HEK293 (cell line): ENCODE data around the gene ARF5.

Experiments used
- CTCF ChIA-PET: fragments of 350-600 bp; formaldehyde crosslinking; extraction: SDS; loops from one replicate; lab custom pipeline; 2021; ENCODE audit warnings: antibody characterized with exemption; lab: Yijun Ruan, JAX
- POLR2A ChIA-PET: fragments of 300-600 bp; formaldehyde crosslinking; extraction: SDS; loops from one replicate; lab custom pipeline; 2020; ENCODE audit warnings: antibody characterized with exemption, inconsistent platforms; lab: Yijun Ruan, JAX
- H3K27ac ChIP-seq: fragments of 200-500 bp; sonication (Bioruptor generic); 2 replicates; pipeline ENCODE4 v1.5.1; 2014; ENCODE audit warnings: low read depth, low read length, control low read depth, inconsistent platforms; ENCODE audit errors: extremely low read depth
- H3K36me3 ChIP-seq, 2 experiments: fragments of 200-500 bp in 1 of 2; sonication (Bioruptor generic) in 1 of 2; 1 replicate in 1 of 2; 2 replicates in 1 of 2; pipeline ENCODE4 v1.5.1; 2014 to 2017; ENCODE audit warnings: inconsistent platforms in 2 of 2, low read length in 2 of 2; ENCODE audit not compliant: control insufficient read depth in 2 of 2, insufficient read depth in 1 of 2
- H3K4me1 ChIP-seq: fragments of 200-500 bp; sonication (Bioruptor generic); 2 replicates; pipeline ENCODE4 v1.5.1; 2014; ENCODE audit warnings: mild to moderate bottlenecking, low read length, inconsistent platforms; ENCODE audit not compliant: control insufficient read depth, insufficient read depth
- H3K4me3 ChIP-seq: 2 replicates; pipeline ENCODE4 v1.5.1; 2011; ENCODE audit warnings: low read depth, mild to moderate bottlenecking, control low read depth, low read length, moderate library complexity
- H3K9me3 ChIP-seq: fragments of 200-500 bp; sonication (Bioruptor generic); 2 replicates; pipeline ENCODE4 v1.5.1; 2014; ENCODE audit warnings: low read depth, low read length, inconsistent platforms; ENCODE audit not compliant: control insufficient read depth, insufficient read depth
- HOXA7 ChIP-seq: sonication (generic); formaldehyde crosslinking; IDR thresholded peaks from 2 replicates; pipeline ENCODE4 v1.8.1; 2022; ENCODE audit warnings: missing genetic modification reagents, borderline replicate concordance
- HOXD13 ChIP-seq: sonication (generic); formaldehyde crosslinking; IDR thresholded peaks from 2 replicates; pipeline ENCODE4 v1.8.0; 2022; ENCODE audit warnings: missing genetic modification reagents, borderline replicate concordance
- KLF10 ChIP-seq: fragments of 450-650 bp; IDR thresholded peaks from 2 replicates; pipeline ENCODE4 v1.5.1; 2018; ENCODE audit warnings: missing biosample characterization, mild to moderate bottlenecking, missing genetic modification characterization
- SP7 ChIP-seq: fragments of 450-650 bp; formaldehyde crosslinking; IDR thresholded peaks from 2 replicates; pipeline ENCODE4 v1.5.1; 2016; ENCODE audit warnings: missing biosample characterization, missing genetic modification characterization
- ZBTB48 ChIP-seq: fragments of 450-650 bp; formaldehyde crosslinking; IDR thresholded peaks from 2 replicates; pipeline ENCODE4 v1.5.1; 2016; ENCODE audit warnings: missing biosample characterization, missing genetic modification characterization
- ZBTB49 ChIP-seq: fragments of 450-650 bp; formaldehyde crosslinking; IDR thresholded peaks from 2 replicates; pipeline ENCODE4 v1.5.1; 2016; ENCODE audit warnings: missing biosample characterization, missing genetic modification characterization, low read depth
- ZNF10 ChIP-seq: fragments of 450-650 bp; formaldehyde crosslinking; IDR thresholded peaks from 2 replicates; pipeline ENCODE4 v1.5.1; 2017; ENCODE audit warnings: missing biosample characterization, missing genetic modification characterization
- ZNF140 ChIP-seq: fragments of 450-650 bp; formaldehyde crosslinking; IDR thresholded peaks from 2 replicates; pipeline ENCODE4 v1.5.1; 2016; ENCODE audit warnings: missing biosample characterization, missing genetic modification characterization
- ZNF280C ChIP-seq: fragments of 450-650 bp; formaldehyde crosslinking; IDR thresholded peaks from 2 replicates; pipeline ENCODE4 v1.5.1; 2016; ENCODE audit warnings: missing biosample characterization, missing genetic modification characterization
- ZNF366 ChIP-seq: fragments of 450-650 bp; formaldehyde crosslinking; conservative IDR thresholded peaks from 2 replicates; pipeline ENCODE4 v1.5.1; 2016; ENCODE audit warnings: missing biosample characterization, missing genetic modification characterization
- ZNF426 ChIP-seq: fragments of 450-650 bp; formaldehyde crosslinking; IDR thresholded peaks from 2 replicates; pipeline ENCODE4 v1.5.1; 2017; ENCODE audit warnings: missing biosample characterization, missing genetic modification characterization, mild to moderate bottlenecking, inconsistent platforms, moderate library complexity
- ZNF571 ChIP-seq: fragments of 450-650 bp; formaldehyde crosslinking; IDR thresholded peaks from 2 replicates; pipeline ENCODE4 v1.5.0; 2017; ENCODE audit warnings: missing biosample characterization, missing genetic modification characterization
- ZNF776 ChIP-seq: fragments of 450-650 bp; formaldehyde crosslinking; IDR thresholded peaks from 2 replicates; pipeline ENCODE4 v1.5.0; 2017; ENCODE audit warnings: missing biosample characterization, missing genetic modification characterization, borderline replicate concordance
- TF ChIP-seq, protein P1 (sequence below): fragments of 450-650 bp; formaldehyde crosslinking; IDR thresholded peaks from 2 replicates; pipeline ENCODE4 v1.5.1; 2016; ENCODE audit warnings: missing biosample characterization, missing genetic modification characterization
- TF ChIP-seq, protein P2 (sequence below): fragments of 450-650 bp; formaldehyde crosslinking; IDR thresholded peaks from 2 replicates; pipeline ENCODE4 v1.5.1; 2017; ENCODE audit warnings: missing biosample characterization, missing genetic modification characterization
- TF ChIP-seq, protein P3 (sequence below): fragments of 450-650 bp; formaldehyde crosslinking; IDR thresholded peaks from 2 replicates; pipeline ENCODE4 v1.5.1; 2017; ENCODE audit warnings: missing biosample characterization, missing genetic modification characterization
- TF ChIP-seq, protein P4 (sequence below): fragments of 450-650 bp; formaldehyde crosslinking; IDR thresholded peaks from 2 replicates; pipeline ENCODE4 v1.5.1; 2016; ENCODE audit warnings: missing biosample characterization, missing genetic modification characterization
- TF ChIP-seq, protein P5 (sequence below): fragments of 450-650 bp; formaldehyde crosslinking; IDR thresholded peaks from 2 replicates; pipeline ENCODE4 v1.5.1; 2017; ENCODE audit warnings: missing biosample characterization, missing genetic modification characterization

ARF5 gene

DNA sequence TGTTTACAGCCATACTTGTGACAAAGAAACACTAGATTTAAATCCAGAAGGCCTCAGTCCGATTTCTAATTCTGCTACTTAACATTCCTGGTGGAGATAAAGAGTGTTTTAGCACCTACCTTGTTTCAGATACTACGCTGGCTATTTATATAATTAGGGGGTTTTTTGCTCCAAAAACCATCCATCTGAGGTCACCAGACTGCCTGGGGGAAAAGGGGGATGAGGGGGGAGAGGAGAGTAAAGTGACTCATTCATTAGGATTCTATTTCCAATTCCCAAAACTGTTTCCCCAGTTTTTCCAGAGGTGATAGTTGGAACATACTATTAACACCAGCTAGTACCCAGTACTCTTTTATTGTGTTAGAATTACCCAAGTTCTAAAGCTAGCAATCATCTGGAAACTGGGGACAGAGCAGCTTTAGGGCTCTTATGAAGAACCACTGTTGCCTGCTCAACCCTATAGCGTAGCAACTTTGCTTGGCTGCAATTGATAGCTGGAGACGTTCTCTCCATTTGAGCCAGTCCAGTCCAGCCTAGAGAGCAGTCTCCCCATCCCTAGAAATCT is 9.4 kb upstream of the ARF5 start:
- ChIA-PET CTCF (interaction anchor here (0.9 kb wide), 1 partner anchor 50 kb away, joined by 6 read pairs; no protein-coding TSS in a partner anchor), POLR2A (interaction anchor here (2.7 kb wide), 1 partner anchor 9 kb away, joined by 13 read pairs; the partner anchor contains the start of gene ARF5)
- Histone ChIP-seq H3K9me3 (no peaks in the 10 kb centered on the region), H3K36me3 (peaks cover 0 to 42% of the 10 kb centered on the region in 2 experiments; a peak in 1 of 3 replicates), H3K27ac (no peak overlapping the region), H3K4me3 (no peak overlapping the region), H3K4me1 (peaks cover 1% of the 10 kb centered on the region; the same call in 1 of the 2 replicates)
- TF ChIP-seq KLF10 (tag by site-specific recombination), result no peak
- TF ChIP-seq ZNF140 (tag by site-specific recombination), result no peak
- peak; percentile 96 for TF ChIP-seq SP7 (tag by site-specific recombination)
- no peak for TF ChIP-seq HOXA7 (CRISPR knock-in tag)
- TF ChIP-seq, protein P1, sequence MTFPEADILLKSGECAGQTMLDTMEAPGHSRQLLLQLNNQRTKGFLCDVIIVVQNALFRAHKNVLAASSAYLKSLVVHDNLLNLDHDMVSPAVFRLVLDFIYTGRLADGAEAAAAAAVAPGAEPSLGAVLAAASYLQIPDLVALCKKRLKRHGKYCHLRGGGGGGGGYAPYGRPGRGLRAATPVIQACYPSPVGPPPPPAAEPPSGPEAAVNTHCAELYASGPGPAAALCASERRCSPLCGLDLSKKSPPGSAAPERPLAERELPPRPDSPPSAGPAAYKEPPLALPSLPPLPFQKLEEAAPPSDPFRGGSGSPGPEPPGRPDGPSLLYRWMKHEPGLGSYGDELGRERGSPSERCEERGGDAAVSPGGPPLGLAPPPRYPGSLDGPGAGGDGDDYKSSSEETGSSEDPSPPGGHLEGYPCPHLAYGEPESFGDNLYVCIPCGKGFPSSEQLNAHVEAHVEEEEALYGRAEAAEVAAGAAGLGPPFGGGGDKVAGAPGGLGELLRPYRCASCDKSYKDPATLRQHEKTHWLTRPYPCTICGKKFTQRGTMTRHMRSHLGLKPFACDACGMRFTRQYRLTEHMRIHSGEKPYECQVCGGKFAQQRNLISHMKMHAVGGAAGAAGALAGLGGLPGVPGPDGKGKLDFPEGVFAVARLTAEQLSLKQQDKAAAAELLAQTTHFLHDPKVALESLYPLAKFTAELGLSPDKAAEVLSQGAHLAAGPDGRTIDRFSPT (tag by site-specific recombination), result 0 out of 2 replicates have a peak, but pooled peaks have one; percentile 21
- TF ChIP-seq ZNF366 (tag by site-specific recombination), result 0 out of 2 replicates have a peak, but pooled peaks have one; percentile 27
- TF ChIP-seq, protein P2, sequence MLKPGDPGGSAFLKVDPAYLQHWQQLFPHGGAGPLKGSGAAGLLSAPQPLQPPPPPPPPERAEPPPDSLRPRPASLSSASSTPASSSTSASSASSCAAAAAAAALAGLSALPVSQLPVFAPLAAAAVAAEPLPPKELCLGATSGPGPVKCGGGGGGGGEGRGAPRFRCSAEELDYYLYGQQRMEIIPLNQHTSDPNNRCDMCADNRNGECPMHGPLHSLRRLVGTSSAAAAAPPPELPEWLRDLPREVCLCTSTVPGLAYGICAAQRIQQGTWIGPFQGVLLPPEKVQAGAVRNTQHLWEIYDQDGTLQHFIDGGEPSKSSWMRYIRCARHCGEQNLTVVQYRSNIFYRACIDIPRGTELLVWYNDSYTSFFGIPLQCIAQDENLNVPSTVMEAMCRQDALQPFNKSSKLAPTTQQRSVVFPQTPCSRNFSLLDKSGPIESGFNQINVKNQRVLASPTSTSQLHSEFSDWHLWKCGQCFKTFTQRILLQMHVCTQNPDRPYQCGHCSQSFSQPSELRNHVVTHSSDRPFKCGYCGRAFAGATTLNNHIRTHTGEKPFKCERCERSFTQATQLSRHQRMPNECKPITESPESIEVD (tag by site-specific recombination), result 0 out of 2 replicates have a peak, but pooled peaks have one; percentile 15
- TF ChIP-seq, protein P3, sequence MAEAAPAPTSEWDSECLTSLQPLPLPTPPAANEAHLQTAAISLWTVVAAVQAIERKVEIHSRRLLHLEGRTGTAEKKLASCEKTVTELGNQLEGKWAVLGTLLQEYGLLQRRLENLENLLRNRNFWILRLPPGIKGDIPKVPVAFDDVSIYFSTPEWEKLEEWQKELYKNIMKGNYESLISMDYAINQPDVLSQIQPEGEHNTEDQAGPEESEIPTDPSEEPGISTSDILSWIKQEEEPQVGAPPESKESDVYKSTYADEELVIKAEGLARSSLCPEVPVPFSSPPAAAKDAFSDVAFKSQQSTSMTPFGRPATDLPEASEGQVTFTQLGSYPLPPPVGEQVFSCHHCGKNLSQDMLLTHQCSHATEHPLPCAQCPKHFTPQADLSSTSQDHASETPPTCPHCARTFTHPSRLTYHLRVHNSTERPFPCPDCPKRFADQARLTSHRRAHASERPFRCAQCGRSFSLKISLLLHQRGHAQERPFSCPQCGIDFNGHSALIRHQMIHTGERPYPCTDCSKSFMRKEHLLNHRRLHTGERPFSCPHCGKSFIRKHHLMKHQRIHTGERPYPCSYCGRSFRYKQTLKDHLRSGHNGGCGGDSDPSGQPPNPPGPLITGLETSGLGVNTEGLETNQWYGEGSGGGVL, result peak; percentile 83
- TF ChIP-seq ZNF426, result no peak
- TF ChIP-seq, protein P4, sequence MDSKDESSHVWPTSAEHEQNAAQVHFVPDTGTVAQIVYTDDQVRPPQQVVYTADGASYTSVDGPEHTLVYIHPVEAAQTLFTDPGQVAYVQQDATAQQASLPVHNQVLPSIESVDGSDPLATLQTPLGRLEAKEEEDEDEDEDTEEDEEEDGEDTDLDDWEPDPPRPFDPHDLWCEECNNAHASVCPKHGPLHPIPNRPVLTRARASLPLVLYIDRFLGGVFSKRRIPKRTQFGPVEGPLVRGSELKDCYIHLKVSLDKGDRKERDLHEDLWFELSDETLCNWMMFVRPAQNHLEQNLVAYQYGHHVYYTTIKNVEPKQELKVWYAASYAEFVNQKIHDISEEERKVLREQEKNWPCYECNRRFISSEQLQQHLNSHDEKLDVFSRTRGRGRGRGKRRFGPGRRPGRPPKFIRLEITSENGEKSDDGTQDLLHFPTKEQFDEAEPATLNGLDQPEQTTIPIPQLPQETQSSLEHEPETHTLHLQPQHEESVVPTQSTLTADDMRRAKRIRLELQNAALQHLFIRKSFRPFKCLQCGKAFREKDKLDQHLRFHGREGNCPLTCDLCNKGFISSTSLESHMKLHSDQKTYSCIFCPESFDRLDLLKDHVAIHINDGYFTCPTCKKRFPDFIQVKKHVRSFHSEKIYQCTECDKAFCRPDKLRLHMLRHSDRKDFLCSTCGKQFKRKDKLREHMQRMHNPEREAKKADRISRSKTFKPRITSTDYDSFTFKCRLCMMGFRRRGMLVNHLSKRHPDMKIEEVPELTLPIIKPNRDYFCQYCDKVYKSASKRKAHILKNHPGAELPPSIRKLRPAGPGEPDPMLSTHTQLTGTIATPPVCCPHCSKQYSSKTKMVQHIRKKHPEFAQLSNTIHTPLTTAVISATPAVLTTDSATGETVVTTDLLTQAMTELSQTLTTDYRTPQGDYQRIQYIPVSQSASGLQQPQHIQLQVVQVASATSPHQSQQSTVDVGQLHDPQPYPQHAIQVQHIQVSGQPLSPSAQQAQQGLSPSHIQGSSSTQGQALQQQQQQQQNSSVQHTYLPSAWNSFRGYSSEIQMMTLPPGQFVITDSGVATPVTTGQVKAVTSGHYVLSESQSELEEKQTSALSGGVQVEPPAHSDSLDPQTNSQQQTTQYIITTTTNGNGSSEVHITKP, result peak; percentile 62; the same call in 1 of the 2 replicates

DNA sequence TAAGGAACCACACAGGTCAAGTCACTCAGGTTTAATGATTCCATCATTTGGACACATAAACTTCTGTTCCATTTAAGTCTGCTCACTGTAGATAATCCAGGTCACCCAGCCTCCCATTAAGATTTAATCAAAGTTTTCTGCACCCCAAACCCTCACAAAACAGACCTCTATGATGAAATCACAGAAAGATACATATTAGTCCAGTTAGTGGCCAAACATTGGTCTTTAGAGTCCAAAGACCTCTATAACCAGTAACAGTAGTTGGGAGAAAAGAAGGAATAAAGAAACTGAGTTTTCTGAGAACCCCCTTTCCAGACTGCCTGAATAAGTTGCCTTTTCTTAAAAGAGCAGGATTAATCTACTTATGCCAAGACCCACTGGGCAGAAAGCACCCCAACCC is 7.6 kb upstream of the ARF5 start:
- peaks cover 6% of the 10 kb centered on the region; the same call in 1 of the 2 replicates for H3K4me1 ChIP-seq
- POLR2A ChIA-PET, result no interaction called here
- H3K36me3 ChIP-seq, result peaks cover 0 to 46% of the 10 kb centered on the region in 2 experiments; a peak in 1 of 3 replicates
- CTCF ChIA-PET, result interaction anchor here (0.8 kb wide), 1 partner anchor 8 kb away, joined by 3 read pairs; no protein-coding TSS in a partner anchor
- H3K9me3 ChIP-seq, result no peaks in the 10 kb centered on the region
- H3K4me3 ChIP-seq, result no peak overlapping the region
- no peak overlapping the region for H3K27ac ChIP-seq
- TF ChIP-seq ZNF280C (no peak), ZBTB49 (no peak), ZNF776 (no peak), ZNF10 (no peak), HOXD13 (CRISPR knock-in tag) (no peak), ZBTB48 (tag by site-specific recombination) (no peak), ZNF571 (no peak)
- TF ChIP-seq, protein P5, sequence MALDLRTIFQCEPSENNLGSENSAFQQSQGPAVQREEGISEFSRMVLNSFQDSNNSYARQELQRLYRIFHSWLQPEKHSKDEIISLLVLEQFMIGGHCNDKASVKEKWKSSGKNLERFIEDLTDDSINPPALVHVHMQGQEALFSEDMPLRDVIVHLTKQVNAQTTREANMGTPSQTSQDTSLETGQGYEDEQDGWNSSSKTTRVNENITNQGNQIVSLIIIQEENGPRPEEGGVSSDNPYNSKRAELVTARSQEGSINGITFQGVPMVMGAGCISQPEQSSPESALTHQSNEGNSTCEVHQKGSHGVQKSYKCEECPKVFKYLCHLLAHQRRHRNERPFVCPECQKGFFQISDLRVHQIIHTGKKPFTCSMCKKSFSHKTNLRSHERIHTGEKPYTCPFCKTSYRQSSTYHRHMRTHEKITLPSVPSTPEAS (tag by site-specific recombination), result no peak
